GM23248 (cell line): ENCODE measurements around the gene RAB3C. TPM values are rescaled to one million over a fixed set of nuclear protein-coding genes. Genes with fewer than 3 reads are reported as not detected.

ENCODE experiments used
- DNase-seq: peaks from one replicate; pipeline ENCODE4 v3.0.0-alpha.2; 2015
- H2AFZ ChIP-seq: fragments of 200-600 bp; sonication (generic); 2 replicates; pipeline ENCODE4 v1.6.1; 2016; ENCODE audit warnings: antibody characterized with exemption
- H3F3A ChIP-seq: fragments of 200-600 bp; sonication (generic); 2 replicates; pipeline ENCODE4 v1.6.1; 2016; ENCODE audit warnings: mild to moderate bottlenecking, antibody characterized with exemption, mixed run types; ENCODE audit not compliant: insufficient read depth
- H3K27ac ChIP-seq: fragments of 200-600 bp; sonication (generic); 2 replicates; pipeline ENCODE4 v1.5.1; 2016; ENCODE audit warnings: mild to moderate bottlenecking
- H3K27me3 ChIP-seq: fragments of 200-600 bp; sonication (generic); replicated peaks from 2 replicates; pipeline ENCODE4 v1.6.1; 2016; ENCODE audit warnings: mild to moderate bottlenecking; ENCODE audit not compliant: insufficient read depth
- H3K36me3 ChIP-seq: fragments of 200-600 bp; sonication (generic); 2 replicates; pipeline ENCODE4 v1.6.1; 2016; ENCODE audit warnings: low read depth, mild to moderate bottlenecking
- H3K4me1 ChIP-seq: fragments of 200-600 bp; sonication (generic); 2 replicates; pipeline ENCODE4 v1.6.1; 2016; ENCODE audit warnings: mild to moderate bottlenecking; ENCODE audit not compliant: insufficient read depth
- H3K4me2 ChIP-seq: fragments of 200-600 bp; sonication (generic); one replicate; pipeline ENCODE4 v1.6.1; 2016; ENCODE audit warnings: mild to moderate bottlenecking; ENCODE audit not compliant: unreplicated experiment
- H3K4me3 ChIP-seq: fragments of 200-600 bp; sonication (generic); 2 replicates; pipeline ENCODE4 v1.5.1; 2016; ENCODE audit warnings: mild to moderate bottlenecking
- H3K79me2 ChIP-seq: fragments of 200-600 bp; sonication (generic); 2 replicates; pipeline ENCODE4 v1.6.1; 2016; ENCODE audit warnings: mild to moderate bottlenecking; ENCODE audit not compliant: insufficient read depth
- H3K9ac ChIP-seq: fragments of 200-600 bp; sonication (generic); 2 replicates; pipeline ENCODE4 v1.6.1; 2016; ENCODE audit warnings: mild to moderate bottlenecking
- H3K9me2 ChIP-seq: fragments of 200-600 bp; sonication (generic); 2 replicates; pipeline ENCODE4 v1.6.1; 2016; ENCODE audit warnings: mixed run types, mild to moderate bottlenecking, moderate library complexity; ENCODE audit not compliant: insufficient read depth
- H3K9me3 ChIP-seq: fragments of 200-600 bp; sonication (generic); one replicate; pipeline ENCODE4 v1.6.1; 2017; ENCODE audit warnings: low read depth
- H4K20me1 ChIP-seq: fragments of 200-600 bp; sonication (generic); 2 replicates; pipeline ENCODE4 v1.6.0; 2016; ENCODE audit not compliant: insufficient read depth
- EZH2 ChIP-seq: fragments of 200-600 bp; sonication (generic); IDR thresholded peaks from 2 replicates; pipeline ENCODE4 v1.6.1; 2018; ENCODE audit warnings: antibody characterized with exemption, mild to moderate bottlenecking; ENCODE audit not compliant: insufficient read depth, poor library complexity, severe bottlenecking
- EZH2phosphoT487 ChIP-seq: fragments of 200-600 bp; sonication (generic); IDR thresholded peaks from 2 replicates; pipeline ENCODE4 v1.6.1; 2018; ENCODE audit warnings: antibody characterized with exemption, moderate library complexity, mild to moderate bottlenecking, low read depth; ENCODE audit not compliant: insufficient read depth
- WGBS, 2 experiments: methylation state at CpG; one replicate each; pipeline ENCODE4 v1.1.6; 2015 to 2017; ENCODE audit warnings: low lambda C conversion rate in 2 of 2, low coverage in 1 of 2; ENCODE audit errors: missing lambda C conversion rate in 2 of 2; 5-methylcytosine and 5-hydroxymethylcytosine counted together
- in situ Hi-C: fragments of 300-500 bp; cut with MboI; formaldehyde crosslinking; loops from 2 replicates; pipeline ENCODE4 v1.15.0; 2020
- polyA plus RNA-seq: library from polyadenylated mRNA; unstranded; fragments of >200 nt; fragmentation: Nextera tagmentation; extraction: Ambion mirVana; gene quantifications from 2 replicates; pipeline ENCODE4 v1.2.1, GENCODE V29; 2016
- total RNA-seq: library from RNA; depleted of rRNA; stranded (reverse); fragments of >200 nt; shearing (Covaris generic); gene quantifications from 2 replicates; pipeline ENCODE4 v1.2.3, GENCODE V29; 2014

The RAB3C gene
- total and polyA plus RNA-seq, 2 experiments from 2014 or later = not detected

- no peaks in the 10 kb centered on the region for H4K20me1 ChIP-seq
- no peaks in the 10 kb centered on the region for H3K9me2 ChIP-seq
- no peaks in the 10 kb centered on the region for H3F3A ChIP-seq
- no peak overlapping the region for H3K4me3 ChIP-seq
- no peak overlapping the region for H3K27ac ChIP-seq
- H3K27me3 ChIP-seq = no peaks in the 10 kb centered on the region
- no peaks in the 10 kb centered on the region for H3K36me3 ChIP-seq
- H3K4me1 ChIP-seq = no peaks in the 10 kb centered on the region
- no peak for DNase-seq
- in situ Hi-C loops = no loop called here
- no peak overlapping the region for H3K9ac ChIP-seq
- H3K4me2 ChIP-seq = no peak overlapping the region
- no peak for TF ChIP-seq EZH2
- TF ChIP-seq EZH2phosphoT487 = no peak
- no peak overlapping the region for H2AFZ ChIP-seq
- no peaks in the 10 kb centered on the region for H3K9me3 ChIP-seq
- no peaks in the 10 kb centered on the region for H3K79me2 ChIP-seq
- 37 to 42% methylated on average over 2 of the region's 2 CpGs for whole genome bisulfite sequencing, 2 experiments
Observed at GRCh38 chr5:58715997-58716656, 133.3 kb downstream of the RAB3C start.

GRCh38 chr5:58716713-58717112 lies 133.8 kb downstream of the RAB3C start:
- TF ChIP-seq EZH2 = no peak
- in situ Hi-C loops = no loop called here
- no peak for DNase-seq
- no peak overlapping the region for H3K27ac ChIP-seq
- no peaks in the 10 kb centered on the region for H3K4me1 ChIP-seq
- no peaks in the 10 kb centered on the region for H3K9me2 ChIP-seq
- no peaks in the 10 kb centered on the region for H3K79me2 ChIP-seq
- H3K4me2 ChIP-seq = no peak overlapping the region
- H4K20me1 ChIP-seq = no peaks in the 10 kb centered on the region
- H3K9ac ChIP-seq = no peak overlapping the region
- H2AFZ ChIP-seq = no peak overlapping the region
- no peaks in the 10 kb centered on the region for H3K9me3 ChIP-seq
- H3K36me3 ChIP-seq = no peaks in the 10 kb centered on the region
- H3K4me3 ChIP-seq = no peak overlapping the region
- H3F3A ChIP-seq = no peaks in the 10 kb centered on the region
- WGBS, 2 experiments = 56 to 59% methylated on average over 5 of the region's 5 CpGs
- H3K27me3 ChIP-seq = no peaks in the 10 kb centered on the region

GRCh38 chr5:58717303-58718007 lies 134.6 kb downstream of the RAB3C start:
- H3K9me2 ChIP-seq = no peaks in the 10 kb centered on the region
- WGBS, 2 experiments = 32 to 37% methylated on average over 5 of the region's 5 CpGs
- H3K4me3 ChIP-seq = no peak overlapping the region
- H4K20me1 ChIP-seq = no peaks in the 10 kb centered on the region
- H3K27me3 ChIP-seq = no peaks in the 10 kb centered on the region
- no peaks in the 10 kb centered on the region for H3F3A ChIP-seq
- H3K36me3 ChIP-seq = no peaks in the 10 kb centered on the region
- DNase-seq = no peak
- H3K27ac ChIP-seq = no peak overlapping the region
- H3K4me2 ChIP-seq = no peak overlapping the region
- TF ChIP-seq EZH2phosphoT487 (no peak), EZH2 (no peak)
- in situ Hi-C loops = no loop called here
- H3K4me1 ChIP-seq = no peaks in the 10 kb centered on the region
- no peaks in the 10 kb centered on the region for H3K9me3 ChIP-seq
- no peaks in the 10 kb centered on the region for H3K79me2 ChIP-seq
- H2AFZ ChIP-seq = no peak overlapping the region
- H3K9ac ChIP-seq = no peak overlapping the region

- H3K27ac ChIP-seq = no peak overlapping the region
- WGBS, 2 experiments = 19 to 23% methylated on average over 2 of the region's 2 CpGs
- no peaks in the 10 kb centered on the region for H3F3A ChIP-seq
- H3K9ac ChIP-seq = no peak overlapping the region
- H2AFZ ChIP-seq = no peak overlapping the region
- no peaks in the 10 kb centered on the region for H4K20me1 ChIP-seq
- no peak for DNase-seq
- H3K4me1 ChIP-seq = no peaks in the 10 kb centered on the region
- H3K9me2 ChIP-seq = no peaks in the 10 kb centered on the region
- no peaks in the 10 kb centered on the region for H3K79me2 ChIP-seq
- in situ Hi-C loops = no loop called here
- no peak overlapping the region for H3K4me2 ChIP-seq
- no peaks in the 10 kb centered on the region for H3K9me3 ChIP-seq
- no peak for TF ChIP-seq EZH2phosphoT487
- TF ChIP-seq EZH2 = no peak
- no peaks in the 10 kb centered on the region for H3K27me3 ChIP-seq
- H3K4me3 ChIP-seq = no peak overlapping the region
- no peaks in the 10 kb centered on the region for H3K36me3 ChIP-seq
Observed at GRCh38 chr5:58718269-58718978, 135.5 kb downstream of the RAB3C start.
